ENCODE measurements around the gene CLMP.

DNA sequence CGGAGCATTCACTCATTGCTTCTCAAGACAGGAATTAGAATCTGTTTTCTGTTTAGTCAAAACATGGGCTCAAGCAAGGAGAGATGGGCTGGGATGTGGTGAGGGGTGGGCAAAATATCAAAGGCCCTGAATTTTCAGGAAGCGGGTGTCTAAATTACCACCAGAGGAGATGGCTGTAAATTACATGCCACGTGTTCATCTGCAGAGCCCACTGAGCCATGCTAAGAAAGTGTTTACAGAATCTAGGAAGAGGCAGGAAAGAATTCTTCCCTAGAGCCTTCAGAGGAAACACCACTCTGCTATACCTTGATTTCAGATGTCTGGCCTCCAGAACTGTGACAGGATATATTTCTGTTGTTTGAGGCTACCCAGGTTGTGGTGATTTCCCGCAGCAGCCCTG is 46.1 kb downstream of the CLMP start:
- TF ChIP-seq, protein P1, sequence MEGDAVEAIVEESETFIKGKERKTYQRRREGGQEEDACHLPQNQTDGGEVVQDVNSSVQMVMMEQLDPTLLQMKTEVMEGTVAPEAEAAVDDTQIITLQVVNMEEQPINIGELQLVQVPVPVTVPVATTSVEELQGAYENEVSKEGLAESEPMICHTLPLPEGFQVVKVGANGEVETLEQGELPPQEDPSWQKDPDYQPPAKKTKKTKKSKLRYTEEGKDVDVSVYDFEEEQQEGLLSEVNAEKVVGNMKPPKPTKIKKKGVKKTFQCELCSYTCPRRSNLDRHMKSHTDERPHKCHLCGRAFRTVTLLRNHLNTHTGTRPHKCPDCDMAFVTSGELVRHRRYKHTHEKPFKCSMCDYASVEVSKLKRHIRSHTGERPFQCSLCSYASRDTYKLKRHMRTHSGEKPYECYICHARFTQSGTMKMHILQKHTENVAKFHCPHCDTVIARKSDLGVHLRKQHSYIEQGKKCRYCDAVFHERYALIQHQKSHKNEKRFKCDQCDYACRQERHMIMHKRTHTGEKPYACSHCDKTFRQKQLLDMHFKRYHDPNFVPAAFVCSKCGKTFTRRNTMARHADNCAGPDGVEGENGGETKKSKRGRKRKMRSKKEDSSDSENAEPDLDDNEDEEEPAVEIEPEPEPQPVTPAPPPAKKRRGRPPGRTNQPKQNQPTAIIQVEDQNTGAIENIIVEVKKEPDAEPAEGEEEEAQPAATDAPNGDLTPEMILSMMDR (IDR thresholded peaks at IDR 0.05; ENCODE audit: low read depth, low read length, poor library complexity, severe bottlenecking): no peak
- TF ChIP-seq EZH2phosphoT487 (IDR thresholded peaks at IDR 0.05; ENCODE audit: borderline replicate concordance, low read length): no peak
